GM10847 (cell line): ENCODE data around the gene C10orf90.

Experiments used
- POLR2A ChIP-seq: IDR thresholded peaks from 2 replicates; pipeline ENCODE4 v1.6.1; 2011; ENCODE audit not compliant: insufficient read length; ENCODE audit errors: extremely low read depth

Gene C10orf90

DNA sequence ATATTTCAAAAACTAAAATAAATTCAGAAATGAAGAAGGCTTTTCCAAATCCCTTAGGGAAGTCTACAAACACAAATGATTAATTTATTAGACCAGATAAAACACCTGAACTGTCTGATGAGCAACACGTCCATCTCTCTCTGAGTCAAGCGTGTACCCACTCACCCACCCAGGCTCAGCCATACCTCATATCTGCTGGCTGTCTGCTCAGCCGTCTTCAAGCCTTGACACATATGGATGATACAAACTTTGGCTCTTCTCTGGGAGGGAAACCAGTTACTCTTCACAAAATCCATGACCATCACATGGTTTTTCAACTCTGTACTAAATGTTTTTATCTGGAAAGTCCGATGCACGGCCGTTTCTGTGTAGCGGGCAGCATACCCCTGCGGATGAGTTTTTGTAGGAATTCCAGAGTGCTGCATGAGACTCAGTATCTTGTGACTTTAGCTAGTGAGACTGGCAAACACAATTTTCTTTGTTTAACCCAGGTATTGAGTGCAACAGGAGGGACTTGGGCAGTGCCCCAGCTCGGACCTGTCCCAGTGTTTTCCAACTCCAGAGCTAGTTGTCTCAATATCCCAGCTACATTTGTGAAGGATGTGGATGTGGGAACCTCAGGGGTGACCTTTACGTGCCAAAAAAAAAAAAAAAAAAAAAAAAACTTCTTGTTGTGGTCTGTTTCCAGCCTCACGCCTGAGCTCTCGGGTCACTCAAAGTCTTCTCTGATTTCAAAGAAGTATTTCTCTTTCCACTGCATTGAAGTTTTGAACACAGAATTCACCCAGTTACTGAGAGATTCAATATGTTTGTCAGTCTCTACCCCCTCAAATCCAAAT, at the start of gene C10orf90:
C10orf90 (minus strand) TSS at position 638 of the 839 bp plus-strand sequence; CDS start at position 425, 213 bp downstream.
- TF ChIP-seq POLR2A, result no peak

DNA sequence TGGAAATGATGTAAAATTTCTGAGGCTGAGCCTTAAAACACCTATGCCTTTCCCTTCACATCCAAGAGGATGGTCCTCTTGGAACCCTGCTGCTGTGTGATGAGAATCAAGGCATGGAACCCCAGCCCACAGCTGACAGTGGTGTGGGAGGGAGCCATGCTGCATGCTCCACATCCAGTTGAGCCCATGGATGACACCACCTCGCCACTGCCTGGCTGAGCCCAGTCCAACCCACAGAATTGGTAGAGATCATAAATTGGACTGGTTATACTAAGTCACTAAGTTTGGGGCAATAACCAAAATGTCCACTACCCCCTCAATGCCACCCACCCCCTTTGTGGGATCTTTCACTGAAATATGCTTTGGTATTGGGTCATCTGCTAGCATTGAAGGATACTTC, 45.9 kb upstream of the C10orf90 start:
- no peak for TF ChIP-seq POLR2A

- no peak for TF ChIP-seq POLR2A
Measured at GRCh38 chr10:126713594-126713993, 43.1 kb upstream of the C10orf90 start.

GRCh38 chr10:126712681-126713080, 42.2 kb upstream of the C10orf90 start:
- TF ChIP-seq POLR2A, result no peak

GRCh38 chr10:126705951-126706565, 35.6 kb upstream of the C10orf90 start:
- TF ChIP-seq POLR2A, result no peak

DNA sequence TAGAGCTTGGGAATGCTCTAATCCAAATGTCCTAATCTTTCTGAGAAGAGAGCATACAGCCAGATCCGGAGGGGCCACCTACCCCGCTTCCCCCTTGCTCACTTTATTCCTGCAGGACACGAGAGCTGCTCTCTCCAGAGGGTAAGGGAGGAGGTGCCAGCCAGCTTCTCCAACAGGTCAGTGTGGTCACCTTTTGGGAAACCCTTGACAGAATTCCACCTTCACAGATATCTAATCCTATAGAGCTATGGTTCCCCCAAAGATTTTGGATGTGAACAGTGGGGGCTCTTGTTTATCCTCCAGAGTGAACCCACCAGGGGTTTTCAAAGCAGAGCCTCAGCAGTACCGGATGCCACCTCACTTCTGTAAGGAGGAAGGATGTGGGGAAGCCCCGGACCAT, 34.6 kb upstream of the C10orf90 start:
- TF ChIP-seq POLR2A, result no peak

DNA sequence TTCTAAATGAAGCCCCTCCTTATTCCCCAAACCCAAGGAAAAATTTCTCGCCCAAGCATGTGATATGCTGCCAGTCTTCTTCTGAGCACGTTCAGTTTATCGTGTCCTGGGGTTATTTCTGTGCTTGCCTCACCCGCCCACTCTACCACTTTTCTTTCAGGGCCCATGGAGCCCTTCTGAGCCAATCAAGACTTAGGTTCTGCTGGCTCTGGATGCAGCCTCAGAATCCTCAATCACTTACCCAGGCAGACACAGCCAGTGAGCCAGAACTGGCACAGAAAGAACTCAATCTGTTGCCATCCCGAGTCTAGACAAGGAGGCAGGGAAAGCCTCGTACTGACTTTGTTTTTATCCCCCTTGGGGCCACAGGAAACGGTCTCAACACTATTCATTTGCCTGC, 34.2 kb upstream of the C10orf90 start:
- TF ChIP-seq POLR2A, result no peak

GRCh38 chr10:126702181-126702580, 31.7 kb upstream of the C10orf90 start:
- no peak for TF ChIP-seq POLR2A

GRCh38 chr10:126701526-126701925, 31.0 kb upstream of the C10orf90 start:
- no peak for TF ChIP-seq POLR2A

GRCh38 chr10:126696684-126697083, 26.2 kb upstream of the C10orf90 start:
- TF ChIP-seq POLR2A, result no peak

DNA sequence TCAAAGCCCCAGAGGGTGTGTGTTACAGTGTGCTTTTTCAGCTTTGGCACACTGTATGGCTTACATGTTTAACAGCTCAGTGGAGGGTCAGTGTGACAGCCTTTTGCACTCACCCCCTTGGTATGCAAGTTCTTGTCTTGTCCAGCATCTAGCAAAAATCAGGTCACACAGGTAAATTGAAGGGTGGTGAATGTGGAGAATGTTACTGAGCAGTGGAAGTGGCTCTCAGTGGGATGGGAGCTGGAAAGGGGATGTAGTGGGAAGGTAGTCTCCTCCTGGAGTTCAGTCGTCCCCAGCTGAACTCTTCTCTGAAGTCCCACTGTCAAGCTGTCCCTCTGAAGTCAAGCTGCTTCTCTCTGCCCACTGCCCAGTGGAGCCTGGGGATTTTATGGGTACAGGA, 21.0 kb upstream of the C10orf90 start:
- TF ChIP-seq POLR2A, result no peak

GRCh38 chr10:126690534-126690933, 20.0 kb upstream of the C10orf90 start:
- TF ChIP-seq POLR2A, result no peak

DNA sequence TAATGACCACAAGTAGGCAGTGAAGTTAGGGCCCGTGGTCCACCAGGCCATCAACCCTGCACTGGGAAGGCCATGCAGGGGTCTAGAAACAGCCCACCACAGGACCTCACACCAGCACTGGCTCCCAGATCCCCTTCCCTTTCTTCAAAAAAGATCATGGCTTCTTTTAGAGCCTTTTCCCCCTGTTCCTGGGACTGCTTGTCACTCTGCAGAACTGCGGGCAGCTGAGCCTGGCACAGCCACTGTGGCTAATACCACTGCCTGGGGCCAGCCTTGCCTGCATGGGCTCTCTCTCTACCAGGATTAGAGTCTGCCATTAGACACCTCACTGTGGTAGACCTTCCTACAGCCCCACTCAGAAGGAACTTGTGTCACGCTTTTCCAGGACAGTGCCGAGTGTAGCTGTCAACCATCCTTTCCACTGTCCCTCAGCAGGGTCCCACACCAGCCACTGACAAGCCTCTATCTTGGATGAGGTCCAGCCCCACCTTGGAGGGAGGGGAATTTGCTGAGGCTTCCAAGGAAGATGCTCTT, 19.0 kb upstream of the C10orf90 start:
- TF ChIP-seq POLR2A, result no peak

GRCh38 chr10:126687121-126687606, 16.7 kb upstream of the C10orf90 start:
- no peak for TF ChIP-seq POLR2A

- no peak for TF ChIP-seq POLR2A
Measured at GRCh38 chr10:126686719-126687118, 16.2 kb upstream of the C10orf90 start.

DNA sequence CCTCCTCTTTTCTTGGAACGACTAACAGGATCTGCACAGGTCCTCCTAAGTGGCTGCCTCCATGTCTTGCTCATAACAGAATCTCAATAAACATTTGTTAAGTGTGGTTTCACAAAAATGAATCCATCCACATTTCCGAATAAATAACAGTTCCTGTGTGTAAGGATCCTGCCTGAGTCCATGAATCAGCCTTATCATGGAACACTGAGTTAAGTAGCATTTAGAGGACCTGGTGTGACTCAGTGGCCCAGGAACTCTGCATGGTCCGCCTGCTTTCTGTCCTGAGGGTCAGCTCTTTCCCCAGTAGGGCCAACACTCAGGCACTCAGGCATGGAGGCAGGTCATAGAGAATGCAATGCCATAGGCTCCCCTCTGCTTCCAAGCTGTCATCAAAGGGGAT, 15.8 kb upstream of the C10orf90 start:
- TF ChIP-seq POLR2A, result no peak
